Neural progenitor cell (in vitro differentiated cells): ENCODE measurements around the gene LCP1. TPM values are rescaled to one million over a fixed set of nuclear protein-coding genes. Genes with fewer than 3 reads are reported as not detected.

Experiments
- DNase-seq: peaks from one replicate; pipeline ENCODE4 v3.0.0-alpha.2; 2016; ENCODE audit warnings: low spot score
- H2AFZ ChIP-seq: fragments of 200-600 bp; sonication (generic); replicated peaks from 2 replicates; pipeline ENCODE4 v1.6.1; 2016; ENCODE audit warnings: antibody characterized with exemption
- H3F3A ChIP-seq: fragments of 200-600 bp; sonication (generic); 2 replicates; pipeline ENCODE4 v1.6.1; 2016; ENCODE audit warnings: antibody characterized with exemption, low read depth
- H3K27ac ChIP-seq: fragments of 200-600 bp; sonication (generic); 2 replicates; pipeline ENCODE4 v1.5.1; 2016; ENCODE audit warnings: mild to moderate bottlenecking
- H3K27me3 ChIP-seq: fragments of 200-600 bp; sonication (generic); 2 replicates; pipeline ENCODE4 v1.6.1; 2016; ENCODE audit warnings: mild to moderate bottlenecking, moderate library complexity
- H3K36me3 ChIP-seq: fragments of 200-600 bp; sonication (generic); 2 replicates; pipeline ENCODE4 v1.5.1; 2016
- H3K4me1 ChIP-seq: fragments of 200-600 bp; sonication (generic); 2 replicates; pipeline ENCODE4 v1.6.1; 2016; ENCODE audit warnings: mixed run types
- H3K4me2 ChIP-seq: fragments of 200-600 bp; sonication (generic); 2 replicates; pipeline ENCODE4 v1.6.1; 2016
- H3K4me3 ChIP-seq: fragments of 200-600 bp; sonication (generic); 2 replicates; pipeline ENCODE4 v1.5.1; 2016
- H3K79me2 ChIP-seq: fragments of 200-600 bp; sonication (generic); 2 replicates; pipeline ENCODE4 v1.6.1; 2016; ENCODE audit warnings: low read depth
- H3K9ac ChIP-seq: fragments of 200-600 bp; sonication (generic); 2 replicates; pipeline ENCODE4 v1.6.1; 2016
- H3K9me3 ChIP-seq: fragments of 200-600 bp; sonication (generic); 2 replicates; pipeline ENCODE4 v1.5.1; 2016; ENCODE audit warnings: low read depth
- H4K20me1 ChIP-seq: fragments of 200-600 bp; sonication (generic); 2 replicates; pipeline ENCODE4 v1.6.1; 2016; ENCODE audit warnings: low read depth
- H3K27ac Mint-ChIP-seq: 3 replicates; pipeline ENCODE4 v1.8.0; 2021; ENCODE audit warnings: mixed read lengths
- H3K27me3 Mint-ChIP-seq: 2 replicates; pipeline ENCODE4 v1.8.0; 2022; ENCODE audit warnings: low read depth, mild to moderate bottlenecking, inconsistent platforms, moderate library complexity, mixed read lengths; ENCODE audit not compliant: insufficient read depth
- H3K36me3 Mint-ChIP-seq: 3 replicates; pipeline ENCODE4 v1.8.0; 2021; ENCODE audit warnings: mixed read lengths
- H3K4me1 Mint-ChIP-seq: 3 replicates; pipeline ENCODE4 v1.8.0; 2021; ENCODE audit warnings: mixed read lengths
- H3K4me3 Mint-ChIP-seq: 3 replicates; pipeline ENCODE4 v1.8.0; 2021; ENCODE audit warnings: mild to moderate bottlenecking, moderate library complexity, mixed read lengths
- H3K9me3 Mint-ChIP-seq: 3 replicates; pipeline ENCODE4 v1.8.0; 2020; ENCODE audit warnings: mixed read lengths
- EZH2 ChIP-seq: fragments of 200-600 bp; sonication (generic); IDR thresholded peaks from 2 replicates; pipeline ENCODE4 v1.6.1; 2017; ENCODE audit warnings: antibody characterized with exemption, mild to moderate bottlenecking, moderate library complexity
- EZH2phosphoT487 ChIP-seq: fragments of 200-600 bp; sonication (generic); IDR thresholded peaks from 2 replicates; pipeline ENCODE4 v1.6.1; 2017; ENCODE audit warnings: antibody characterized with exemption
- small RNA-seq: library from RNA; depleted of rRNA; stranded (forward); fragments of <200 nt; gene quantifications from one replicate; pipeline ENCODE3, GENCODE V24; 2015
- total RNA-seq: library from RNA; depleted of rRNA; stranded (reverse); fragments of >200 nt; gene quantifications from 2 replicates; pipeline ENCODE4 v1.2.3, GENCODE V29; 2015; ENCODE audit warnings: low replicate concordance
- TF ChIP-seq, protein P1 (sequence below): fragments of 200-600 bp; sonication (generic); IDR thresholded peaks from 2 replicates; pipeline ENCODE4 v1.5.1; 2017; ENCODE audit warnings: antibody characterized with exemption, mild to moderate bottlenecking

LCP1 gene
- total RNA-seq, 1 donor from 2014 or later, result 2.2 TPM

DNA sequence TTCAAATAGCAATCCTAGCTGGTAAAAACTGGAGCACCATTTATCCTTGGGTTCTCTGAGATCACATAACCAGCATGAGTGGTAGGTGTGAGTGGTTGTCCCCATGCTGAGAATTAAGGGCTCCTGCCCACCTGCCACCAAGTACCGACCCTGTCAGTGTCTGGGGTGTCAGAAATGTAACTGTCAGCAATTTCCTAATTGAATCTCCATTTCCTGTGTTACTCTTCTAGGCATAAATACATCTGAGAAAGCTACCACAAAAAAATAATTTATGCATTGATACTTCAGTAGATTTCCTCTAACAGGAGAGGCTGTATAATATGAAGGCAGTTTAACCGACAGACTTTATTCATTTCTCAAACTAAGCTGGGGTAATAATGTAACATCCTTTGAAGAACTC lies 102.2 kb downstream of the LCP1 start:
- Mint-ChIP-seq H3K4me3 (no peak overlapping the region), H3K4me1 (no peaks in the 10 kb centered on the region), H3K27ac (no peak overlapping the region), H3K27me3 (no peaks in the 10 kb centered on the region), H3K9me3 (peaks cover 1% of the 10 kb centered on the region), H3K36me3 (peaks cover 1% of the 10 kb centered on the region)
- no peaks in the 10 kb centered on the region for H3F3A ChIP-seq
- H3K79me2 ChIP-seq, result no peaks in the 10 kb centered on the region
- no peak overlapping the region for H3K9ac ChIP-seq
- no peaks in the 10 kb centered on the region for H3K9me3 ChIP-seq
- no peak overlapping the region for H3K4me3 ChIP-seq
- no peak for DNase-seq
- no peak overlapping the region for H2AFZ ChIP-seq
- no peaks in the 10 kb centered on the region for H3K27me3 ChIP-seq
- TF ChIP-seq EZH2phosphoT487 (no peak), EZH2 (no peak)
- TF ChIP-seq, protein P1, sequence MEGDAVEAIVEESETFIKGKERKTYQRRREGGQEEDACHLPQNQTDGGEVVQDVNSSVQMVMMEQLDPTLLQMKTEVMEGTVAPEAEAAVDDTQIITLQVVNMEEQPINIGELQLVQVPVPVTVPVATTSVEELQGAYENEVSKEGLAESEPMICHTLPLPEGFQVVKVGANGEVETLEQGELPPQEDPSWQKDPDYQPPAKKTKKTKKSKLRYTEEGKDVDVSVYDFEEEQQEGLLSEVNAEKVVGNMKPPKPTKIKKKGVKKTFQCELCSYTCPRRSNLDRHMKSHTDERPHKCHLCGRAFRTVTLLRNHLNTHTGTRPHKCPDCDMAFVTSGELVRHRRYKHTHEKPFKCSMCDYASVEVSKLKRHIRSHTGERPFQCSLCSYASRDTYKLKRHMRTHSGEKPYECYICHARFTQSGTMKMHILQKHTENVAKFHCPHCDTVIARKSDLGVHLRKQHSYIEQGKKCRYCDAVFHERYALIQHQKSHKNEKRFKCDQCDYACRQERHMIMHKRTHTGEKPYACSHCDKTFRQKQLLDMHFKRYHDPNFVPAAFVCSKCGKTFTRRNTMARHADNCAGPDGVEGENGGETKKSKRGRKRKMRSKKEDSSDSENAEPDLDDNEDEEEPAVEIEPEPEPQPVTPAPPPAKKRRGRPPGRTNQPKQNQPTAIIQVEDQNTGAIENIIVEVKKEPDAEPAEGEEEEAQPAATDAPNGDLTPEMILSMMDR, result no peak
- no peak overlapping the region for H3K4me2 ChIP-seq
- H3K36me3 ChIP-seq, result no peaks in the 10 kb centered on the region
- H4K20me1 ChIP-seq, result no peaks in the 10 kb centered on the region
- no peaks in the 10 kb centered on the region for H3K4me1 ChIP-seq
- no peak overlapping the region for H3K27ac ChIP-seq

DNA sequence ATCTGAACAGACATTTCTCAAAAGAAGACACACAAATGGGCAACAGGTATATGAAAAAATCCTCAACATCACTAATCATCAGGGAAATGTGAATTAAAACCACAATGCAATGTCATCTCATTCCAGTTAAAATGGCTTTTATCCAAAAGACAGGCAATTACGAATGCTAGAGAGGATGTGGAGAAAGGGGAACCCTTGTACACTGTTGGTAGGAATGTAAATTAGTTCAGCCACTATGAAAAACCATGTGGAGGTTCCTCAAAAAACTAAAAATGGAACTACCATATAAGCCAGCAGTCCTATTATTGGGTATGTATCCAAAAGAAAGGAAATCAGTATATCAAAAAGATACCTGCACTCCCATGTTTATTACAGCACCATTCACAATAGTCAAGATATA lies 104.7 kb downstream of the LCP1 start:
- TF ChIP-seq EZH2phosphoT487 (no peak), EZH2 (no peak)
- TF ChIP-seq, protein P1, result no peak
- Mint-ChIP-seq H3K9me3 (peaks cover 6% of the 10 kb centered on the region), H3K27ac (no peak overlapping the region), H3K4me1 (no peaks in the 10 kb centered on the region), H3K4me3 (no peak overlapping the region), H3K27me3 (no peaks in the 10 kb centered on the region), H3K36me3 (peaks cover 9% of the 10 kb centered on the region)
- no peak overlapping the region for H3K4me3 ChIP-seq
- no peak for DNase-seq
- H3K9ac ChIP-seq, result no peak overlapping the region
- H3K9me3 ChIP-seq, result no peaks in the 10 kb centered on the region
- H3K27me3 ChIP-seq, result no peaks in the 10 kb centered on the region
- H2AFZ ChIP-seq, result no peak overlapping the region
- H3K36me3 ChIP-seq, result no peaks in the 10 kb centered on the region
- H3K4me1 ChIP-seq, result no peaks in the 10 kb centered on the region
- no peaks in the 10 kb centered on the region for H3F3A ChIP-seq
- no peaks in the 10 kb centered on the region for H3K79me2 ChIP-seq
- no peak overlapping the region for H3K4me2 ChIP-seq
- no peak overlapping the region for H3K27ac ChIP-seq
- no peaks in the 10 kb centered on the region for H4K20me1 ChIP-seq

DNA sequence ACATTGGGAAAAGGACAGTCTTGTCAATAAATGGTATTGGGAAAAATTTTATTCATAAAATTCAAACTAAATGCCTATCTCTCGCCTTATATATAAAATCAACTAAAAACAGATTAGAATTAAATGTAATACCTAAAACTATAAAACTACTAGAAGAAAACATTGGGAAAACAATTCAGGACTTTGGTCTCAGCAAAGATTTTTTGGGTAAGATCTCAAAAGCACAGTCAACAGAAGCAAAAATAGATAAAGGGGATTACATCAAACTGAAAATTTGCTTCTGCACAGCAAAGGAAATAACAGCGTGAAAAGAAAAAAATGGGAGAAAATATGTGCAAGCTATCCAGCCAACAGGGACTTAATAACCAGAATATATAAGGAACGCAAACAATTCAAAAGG lies 105.2 kb downstream of the LCP1 start:
- DNase-seq, result no peak
- Histone ChIP-seq H3K36me3 (no peaks in the 10 kb centered on the region), H3K9me3 (no peaks in the 10 kb centered on the region), H3K79me2 (no peaks in the 10 kb centered on the region), H3K4me2 (no peak overlapping the region), H2AFZ (no peak overlapping the region), H3K4me1 (no peaks in the 10 kb centered on the region), H3F3A (no peaks in the 10 kb centered on the region), H3K27me3 (no peaks in the 10 kb centered on the region), H3K9ac (no peak overlapping the region), H3K4me3 (no peak overlapping the region), H3K27ac (no peak overlapping the region), H4K20me1 (no peaks in the 10 kb centered on the region)
- Mint-ChIP-seq H3K4me3 (no peak overlapping the region), H3K27me3 (no peaks in the 10 kb centered on the region), H3K27ac (no peak overlapping the region), H3K9me3 (peaks cover 6% of the 10 kb centered on the region), H3K36me3 (peaks cover 9% of the 10 kb centered on the region), H3K4me1 (no peaks in the 10 kb centered on the region)
- TF ChIP-seq, protein P1, result no peak
- TF ChIP-seq EZH2, result no peak
- no peak for TF ChIP-seq EZH2phosphoT487

Small RNAs within 50 kb of the gene (small RNA-seq; reads per million reads assigned to genes)
- gene RN7SL288P, result not detected

Other genes starting within 250 kb of the LCP1 start
- 22.7 and 41.4 TPM in 2 replicates for gene ZC3H13, start 129.4 kb downstream of the LCP1 start, total RNA-seq
- not detected in 2 replicates for gene CPB2, start 77.1 kb downstream of the LCP1 start, total RNA-seq
- gene LRRC63, start 29.8 kb upstream of the LCP1 start, total RNA-seq, result not detected in 2 replicates
- 0.80 and 1.2 TPM in 2 replicates for gene RUBCNL, start 205.1 kb upstream of the LCP1 start, total RNA-seq